HG02678 (cell line): ENCODE results near the gene MAP2K7.
A peak's percentile ranks its signal among the peaks of the same experiment; 100 is the strongest.

Source experiments
- ATAC-seq: cut with Tn5 transposase; IDR thresholded peaks from one replicate; pipeline ENCODE4 v1.9.1; 2021; ENCODE audit warnings: mild to moderate bottlenecking, moderate library complexity; ENCODE audit not compliant: unreplicated experiment

MAP2K7 gene

GRCh38 chr19:7918615-7919421 is 15.1 kb downstream of the MAP2K7 start:
- ATAC-seq = no peak

DNA sequence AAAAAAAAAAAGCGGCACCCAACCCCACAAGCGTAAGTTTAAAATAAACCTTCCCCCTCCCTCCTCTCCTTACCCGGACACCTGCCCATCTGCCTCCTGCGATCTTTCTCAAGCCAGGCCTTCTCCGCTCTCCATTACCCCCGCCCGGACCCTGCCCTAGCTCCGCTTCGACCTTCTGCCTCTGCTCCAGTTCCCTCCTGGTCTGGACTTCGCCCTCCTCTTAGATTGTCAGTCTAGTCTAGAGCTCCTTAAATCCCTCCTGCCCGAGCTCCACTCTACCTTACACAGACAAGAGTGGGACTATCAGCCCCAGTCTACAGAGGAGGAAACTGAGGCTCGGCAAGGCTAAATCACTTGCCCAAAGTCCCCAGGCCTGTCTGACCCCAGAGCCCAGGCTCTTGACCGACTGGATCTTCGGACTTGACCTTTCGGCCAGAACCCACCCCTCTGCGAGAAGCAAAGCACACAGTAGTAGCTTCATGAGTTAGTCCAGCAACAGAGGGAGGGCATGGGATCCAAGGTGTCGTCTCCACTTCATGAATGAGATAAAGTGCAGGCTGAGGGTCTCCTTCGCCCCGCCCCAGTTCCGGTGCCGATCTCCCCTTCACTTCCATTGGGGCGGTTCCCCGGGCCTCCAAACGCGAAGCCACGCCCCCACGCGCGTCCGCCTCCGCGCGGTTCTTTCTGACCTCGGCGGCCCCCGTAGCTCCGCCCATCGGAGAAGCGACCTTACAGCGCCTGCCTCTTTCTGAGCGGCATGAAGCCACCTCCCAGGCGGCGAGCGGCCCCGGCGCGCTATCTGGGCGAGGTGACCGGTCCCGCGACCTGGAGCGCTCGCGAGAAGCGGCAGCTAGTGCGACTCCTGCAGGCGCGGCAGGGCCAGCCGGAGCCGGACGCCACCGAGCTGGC is 16.2 kb downstream of the MAP2K7 start, which contains the start of gene SNAPC2:
SNAPC2 (plus strand) TSS at position 729 of the 909 bp plus-strand sequence; CDS start at position 758, 29 bp downstream.
- peak; percentile 53 for ATAC-seq

- ATAC-seq = peak; percentile 54
Measured at GRCh38 chr19:7920519-7921301, 17.0 kb downstream of the MAP2K7 start.

- no peak for ATAC-seq
Measured at GRCh38 chr19:7921302-7921966, 17.8 kb downstream of the MAP2K7 start.

GRCh38 chr19:7921967-7922835 is 18.5 kb downstream of the MAP2K7 start:
- ATAC-seq = no peak

DNA sequence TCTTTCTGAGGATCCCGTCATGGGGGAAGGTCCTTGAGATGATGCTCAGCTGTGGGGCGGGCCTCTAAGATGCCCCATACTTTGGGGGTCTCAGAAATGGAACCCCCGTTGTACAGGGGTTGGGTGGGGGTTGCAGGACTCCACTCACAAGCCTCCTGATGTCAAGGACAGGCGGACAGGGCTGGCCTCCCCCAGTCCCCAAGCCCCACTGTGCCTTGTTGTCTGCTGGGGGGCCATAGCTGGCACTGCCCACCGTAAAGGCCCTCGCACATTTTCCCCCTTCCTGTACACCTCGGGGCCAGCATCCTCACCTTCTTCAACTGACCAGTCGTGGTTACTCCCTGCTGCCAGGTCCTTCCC is 19.1 kb downstream of the MAP2K7 start:
- no peak for ATAC-seq

- no peak for ATAC-seq
Measured at GRCh38 chr19:7923295-7924191, 19.9 kb downstream of the MAP2K7 start.

GRCh38 chr19:7924241-7924640 is 20.6 kb downstream of the MAP2K7 start:
- no peak for ATAC-seq

DNA sequence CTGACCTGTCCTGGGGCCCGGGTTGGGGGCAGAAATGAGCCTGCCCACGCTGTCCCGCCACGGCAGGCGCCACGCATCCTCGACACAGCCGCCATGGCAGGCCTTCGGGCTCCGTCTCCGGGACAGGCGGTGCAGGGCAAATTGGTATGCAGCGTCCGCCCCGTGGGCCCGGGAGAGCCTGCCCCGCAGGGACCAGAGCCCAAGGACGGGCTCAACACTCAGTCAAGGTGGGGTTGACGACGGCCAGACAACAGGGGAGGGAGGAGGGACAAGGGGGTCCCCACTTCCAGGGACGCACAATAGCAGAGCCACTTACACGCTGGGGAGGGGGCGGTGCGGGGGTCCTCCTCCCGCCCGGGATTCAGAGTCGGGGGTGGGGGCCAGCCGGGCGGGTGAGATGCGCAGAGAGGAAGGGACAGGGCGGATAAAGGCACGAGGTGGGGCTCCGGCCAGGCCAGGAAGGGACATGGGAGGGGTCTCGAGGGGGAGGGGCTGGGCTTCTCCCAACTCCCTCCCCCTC is 21.0 kb downstream of the MAP2K7 start:
- ATAC-seq = no peak

DNA sequence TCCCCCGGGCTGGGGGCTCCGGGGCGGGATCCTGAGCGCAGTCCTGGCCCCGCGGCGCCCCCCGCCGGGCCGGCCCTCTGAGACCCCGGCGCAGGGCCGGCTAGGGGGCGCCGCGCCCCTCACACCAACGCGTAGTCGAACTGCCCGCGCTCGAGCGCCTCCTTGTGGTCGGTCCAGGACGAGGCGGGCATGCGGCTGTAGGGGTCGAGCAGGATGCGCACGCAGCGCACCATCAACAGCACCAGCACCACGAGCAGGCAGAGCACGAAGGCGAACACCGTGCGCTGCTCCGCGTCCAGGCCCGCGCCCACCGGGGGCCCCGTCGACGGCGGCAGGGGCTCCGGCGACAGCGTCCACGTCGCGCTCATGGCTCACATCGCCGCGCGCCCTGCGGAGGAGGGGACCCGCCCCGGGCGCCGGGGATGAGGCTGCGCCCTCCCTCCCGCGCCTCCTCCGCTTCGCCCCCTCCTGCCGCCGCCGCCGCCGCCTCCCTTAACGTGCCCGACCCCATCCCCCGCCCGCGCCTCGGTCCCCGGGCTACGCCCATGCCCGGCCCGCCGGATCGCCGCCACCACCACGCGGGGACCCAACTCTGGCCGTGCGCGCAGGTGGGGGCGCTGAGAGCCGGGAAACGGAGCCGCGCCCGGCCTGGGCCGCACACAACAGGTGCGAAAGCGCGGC is 21.6 kb downstream of the MAP2K7 start:
- ATAC-seq = no peak

GRCh38 chr19:7926021-7926726 is 22.5 kb downstream of the MAP2K7 start, which contains the start of gene CTXN1:
Gene CTXN1, minus strand, starts transcription at chr19:7926135. Its CDS starts 597 bp downstream, at chr19:7925538.
- ATAC-seq = no peak

DNA sequence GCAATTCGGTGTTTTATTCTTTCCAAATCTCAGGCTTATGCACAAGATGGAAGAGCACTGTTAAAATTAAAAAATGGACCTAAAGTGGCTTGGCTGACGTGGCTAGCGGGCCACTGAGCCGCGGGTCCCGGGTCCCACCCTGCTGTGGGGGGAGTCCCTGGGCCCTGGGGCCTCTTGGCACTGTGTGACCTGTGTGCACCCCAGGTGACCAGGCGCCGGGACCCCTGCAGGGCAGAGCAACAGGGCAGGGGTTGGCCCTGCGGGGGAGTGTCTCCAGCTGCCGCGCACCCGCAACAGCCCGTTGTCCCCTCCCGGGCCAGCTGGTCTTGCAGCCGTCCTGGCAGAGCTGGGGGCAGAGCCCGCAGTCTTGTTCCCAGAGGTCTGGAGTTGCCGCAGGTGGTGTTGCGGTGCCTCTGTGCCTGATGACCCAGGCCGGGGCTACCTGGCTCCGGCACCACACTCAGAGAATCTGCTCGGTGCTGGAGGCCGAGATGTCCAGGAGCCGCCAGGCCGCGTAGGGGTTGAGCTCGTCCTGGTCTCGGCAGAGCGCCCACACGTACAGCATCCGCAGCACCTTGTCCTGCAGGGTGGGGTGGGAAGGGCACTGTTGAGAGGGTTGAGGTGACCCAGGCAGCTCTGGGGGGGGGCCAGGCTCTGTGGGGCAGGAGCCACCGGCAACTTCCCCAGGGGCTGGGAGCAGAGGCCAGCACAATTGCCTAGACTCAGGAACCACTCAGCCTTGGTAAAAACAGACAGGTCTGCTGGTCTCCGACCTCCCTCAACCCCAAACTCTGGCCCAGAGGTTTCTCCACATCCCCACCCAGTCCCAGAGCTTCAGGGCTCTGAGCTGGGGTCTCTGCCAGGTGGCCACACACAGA is 23.3 kb downstream of the MAP2K7 start:
- ATAC-seq = no peak

DNA sequence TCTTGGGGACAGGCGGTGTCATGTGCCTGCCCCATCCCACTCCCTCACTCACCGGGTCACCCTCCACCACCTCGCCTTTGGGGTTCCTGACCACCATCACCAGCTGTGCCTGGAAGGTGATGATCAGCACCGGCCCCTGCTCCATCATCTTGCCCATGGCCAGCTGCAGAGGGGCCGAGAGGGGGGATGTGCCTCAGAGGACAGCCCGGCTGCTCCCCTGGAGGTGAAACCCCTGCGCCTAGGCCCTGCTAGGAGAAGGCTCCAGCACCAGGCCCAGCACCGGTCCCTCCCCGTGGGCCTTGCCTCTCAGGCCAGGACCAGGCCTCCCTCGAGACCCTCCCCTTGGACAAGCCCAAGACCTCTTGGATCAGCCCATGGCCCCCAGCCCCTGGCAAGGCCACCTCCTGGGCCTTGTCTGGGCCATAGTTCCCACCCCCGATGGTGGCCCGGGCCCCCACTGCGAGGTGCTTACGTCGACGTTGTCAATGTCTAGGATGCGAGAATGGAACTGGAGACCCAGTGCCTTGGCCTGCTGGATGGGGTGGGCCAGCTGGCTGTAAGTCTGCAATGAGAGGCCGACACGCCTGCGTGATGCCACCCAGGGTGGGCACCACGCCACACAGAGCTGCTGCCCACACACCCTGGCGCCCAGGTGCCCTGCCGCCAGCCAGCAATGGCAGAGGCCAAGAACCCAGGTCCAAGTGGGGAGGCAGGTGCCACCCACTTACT is 24.1 kb downstream of the MAP2K7 start:
- ATAC-seq = no peak

DNA sequence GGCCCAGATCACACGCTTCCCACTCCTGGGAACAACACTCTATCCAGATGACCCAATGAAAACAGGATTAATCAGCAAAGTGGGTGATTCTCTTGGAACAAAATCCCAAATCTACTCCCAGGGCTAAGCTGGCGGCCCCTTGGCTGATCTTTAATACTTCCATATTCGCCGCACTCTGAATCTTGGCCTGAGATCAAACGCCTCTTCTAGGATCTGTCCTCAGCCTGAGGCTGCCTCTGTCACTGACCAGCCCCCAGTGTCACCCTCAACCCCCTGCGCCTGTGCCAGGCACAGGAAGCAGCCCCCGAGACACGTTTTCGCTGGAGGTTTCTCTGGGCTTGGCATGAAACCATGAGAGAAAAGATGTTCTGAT is 24.6 kb downstream of the MAP2K7 start:
- ATAC-seq = no peak
